Neural cell (in vitro differentiated cells): ENCODE results near the gene IFI16. TPM values are rescaled to one million over a fixed set of nuclear protein-coding genes. Genes with fewer than 3 reads are reported as not detected.

ENCODE experiments used
- H2AFZ ChIP-seq: fragments of 200-600, 300-800 bp; sonication (generic), shearing (Covaris generic); 2 replicates; pipeline ENCODE4 v1.6.0; 2014; ENCODE audit warnings: low read depth, mild to moderate bottlenecking, antibody characterized with exemption, low read length, moderate library complexity
- H3F3A ChIP-seq: fragments of 200-600 bp; shearing (Covaris generic); 2 replicates; pipeline ENCODE4 v1.6.1; 2016; ENCODE audit warnings: mild to moderate bottlenecking, moderate library complexity, mixed read lengths, antibody characterized with exemption, low read length; ENCODE audit not compliant: insufficient read depth, poor library complexity, severe bottlenecking
- H3K27ac ChIP-seq: fragments of 200-600, 300-800 bp; sonication (generic), shearing (Covaris generic); 2 replicates; pipeline ENCODE4 v1.5.1; 2014; ENCODE audit warnings: mild to moderate bottlenecking, low read length, moderate library complexity
- H3K27me3 ChIP-seq: fragments of 300-800, 200-600 bp; sonication (generic), shearing (Covaris generic); 2 replicates; pipeline ENCODE4 v1.6.0; 2014; ENCODE audit warnings: mild to moderate bottlenecking, low read depth, low read length, moderate library complexity; ENCODE audit not compliant: insufficient read depth
- H3K36me3 ChIP-seq: fragments of 300-800, 200-600 bp; sonication (generic), shearing (Covaris generic); 2 replicates; pipeline ENCODE4 v1.5.1; 2014; ENCODE audit warnings: mild to moderate bottlenecking, antibody characterized with exemption, low read length, moderate library complexity; ENCODE audit not compliant: insufficient read depth
- H3K4me2 ChIP-seq: fragments of 300-800, 200-600 bp; sonication (generic), shearing (Covaris generic); 2 replicates; pipeline ENCODE4 v1.6.0; 2014; ENCODE audit warnings: mild to moderate bottlenecking, low read length
- H3K4me3 ChIP-seq: fragments of 300-800, 200-600 bp; sonication (generic), shearing (Covaris generic); 2 replicates; pipeline ENCODE4 v1.5.1; 2014; ENCODE audit warnings: mild to moderate bottlenecking, low read length, moderate library complexity
- H3K79me2 ChIP-seq: fragments of 200-600 bp; shearing (Covaris generic); replicated peaks from 2 replicates; pipeline ENCODE4 v1.6.0; 2014; ENCODE audit warnings: mild to moderate bottlenecking, low read length, moderate library complexity; ENCODE audit not compliant: insufficient read depth
- H3K9ac ChIP-seq: fragments of 300-800, 200-600 bp; sonication (generic), shearing (Covaris generic); 2 replicates; pipeline ENCODE4 v1.6.1; 2016; ENCODE audit warnings: mild to moderate bottlenecking, low read length, mixed read lengths
- H3K9me2 ChIP-seq: fragments of 200-600 bp; shearing (Covaris generic); 2 replicates; pipeline ENCODE4 v1.6.1; 2016; ENCODE audit warnings: mild to moderate bottlenecking, low read length, mixed read lengths; ENCODE audit not compliant: insufficient read depth
- H3K9me3 ChIP-seq: fragments of 200-600, 300-800 bp; sonication (generic), shearing (Covaris generic); 2 replicates; pipeline ENCODE4 v1.6.1; 2016; ENCODE audit warnings: mild to moderate bottlenecking, mixed run types, low read length, moderate library complexity, mixed read lengths
- H4K20me1 ChIP-seq: fragments of 200-600 bp; shearing (Covaris generic); 2 replicates; pipeline ENCODE4 v1.6.1; 2016; ENCODE audit warnings: mild to moderate bottlenecking, mixed run types; ENCODE audit not compliant: insufficient read depth
- EP300 ChIP-seq: fragments of 450-650 bp; conservative IDR thresholded peaks from 2 replicates; pipeline ENCODE4 v1.6.1; 2014; ENCODE audit warnings: antibody characterized with exemption, mild to moderate bottlenecking, moderate library complexity; ENCODE audit not compliant: poor library complexity, severe bottlenecking
- EZH2 ChIP-seq: fragments of 200-600, 300-800 bp; shearing (Covaris generic), sonication (generic); IDR thresholded peaks from 2 replicates; pipeline ENCODE4 v1.6.1; 2014; ENCODE audit warnings: antibody characterized with exemption, low read length, borderline replicate concordance, mild to moderate bottlenecking; ENCODE audit not compliant: insufficient read depth, poor library complexity, severe bottlenecking
- MXI1 ChIP-seq: fragments of 450-650 bp; conservative IDR thresholded peaks from 2 replicates; pipeline ENCODE4 v1.6.1; 2014; ENCODE audit warnings: antibody characterized with exemption, mild to moderate bottlenecking; ENCODE audit not compliant: poor library complexity, severe bottlenecking
- POLR2AphosphoS5 ChIP-seq: IDR thresholded peaks from 2 replicates; pipeline ENCODE4 v1.6.1; 2012
- RAD21 ChIP-seq: fragments of 450-650 bp; conservative IDR thresholded peaks from 2 replicates; pipeline ENCODE4 v1.6.1; 2014; ENCODE audit warnings: antibody characterized with exemption, mild to moderate bottlenecking, moderate library complexity
- SMC3 ChIP-seq: fragments of 450-650 bp; conservative IDR thresholded peaks from 2 replicates; pipeline ENCODE4 v1.6.1; 2014; ENCODE audit warnings: antibody characterized with exemption, mild to moderate bottlenecking, moderate library complexity; ENCODE audit not compliant: poor library complexity
- TAF1 ChIP-seq: IDR thresholded peaks from 2 replicates; pipeline ENCODE4 v1.6.1; 2012; ENCODE audit warnings: low read depth
- polyA plus RNA-seq: library from polyadenylated mRNA; depleted of rRNA; stranded (reverse); fragments of >200 nt; gene quantifications from 2 replicates; pipeline ENCODE4 v1.2.3, GENCODE V29; 2014
- TF ChIP-seq, protein P1 (sequence below): fragments of 450-650 bp; IDR thresholded peaks from 2 replicates; pipeline ENCODE4 v1.5.1; 2014; ENCODE audit warnings: antibody characterized with exemption, mild to moderate bottlenecking, moderate library complexity; ENCODE audit not compliant: poor library complexity, severe bottlenecking
- TF ChIP-seq, protein P2 (sequence below): IDR thresholded peaks from 2 replicates; pipeline ENCODE4 v1.6.1; 2012; ENCODE audit warnings: borderline replicate concordance

The IFI16 gene
- polyA plus RNA-seq, 1 donor from 2014 or later: not detected

DNA sequence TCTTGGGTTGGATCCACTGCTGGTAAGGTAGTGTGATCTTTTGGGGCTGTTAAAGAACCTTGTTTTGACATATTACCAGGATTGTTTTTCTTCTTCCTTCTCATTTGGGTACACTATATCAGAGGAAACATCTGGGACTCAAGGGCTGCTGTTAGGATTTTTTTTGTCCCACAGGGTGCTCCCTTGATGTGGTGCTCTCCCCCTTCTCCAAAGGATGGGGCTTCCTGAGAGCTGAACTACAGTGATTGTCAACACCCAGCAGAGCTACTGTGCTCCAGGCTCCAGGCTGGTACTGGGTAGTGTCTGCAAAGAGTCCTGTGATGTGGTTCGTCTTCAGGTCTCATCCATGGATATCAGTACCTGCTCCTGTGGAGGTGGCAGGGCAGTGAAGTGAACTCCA, 20.6 kb downstream of the IFI16 start:
- Histone ChIP-seq H3K9me2 (no peaks in the 10 kb centered on the region), H3K9ac (no peak overlapping the region), H4K20me1 (no peaks in the 10 kb centered on the region), H3F3A (no peaks in the 10 kb centered on the region), H3K36me3 (no peaks in the 10 kb centered on the region), H3K4me3 (no peak overlapping the region), H3K9me3 (no peaks in the 10 kb centered on the region), H3K27me3 (no peaks in the 10 kb centered on the region), H3K27ac (no peak overlapping the region), H3K4me2 (no peak overlapping the region), H3K79me2 (no peaks in the 10 kb centered on the region), H2AFZ (no peak overlapping the region)
- TF ChIP-seq MXI1 (no peak), TAF1 (no peak), EP300 (no peak), POLR2AphosphoS5 (no peak), EZH2 (no peak), SMC3 (no peak), RAD21 (no peak)
- TF ChIP-seq, protein P1, sequence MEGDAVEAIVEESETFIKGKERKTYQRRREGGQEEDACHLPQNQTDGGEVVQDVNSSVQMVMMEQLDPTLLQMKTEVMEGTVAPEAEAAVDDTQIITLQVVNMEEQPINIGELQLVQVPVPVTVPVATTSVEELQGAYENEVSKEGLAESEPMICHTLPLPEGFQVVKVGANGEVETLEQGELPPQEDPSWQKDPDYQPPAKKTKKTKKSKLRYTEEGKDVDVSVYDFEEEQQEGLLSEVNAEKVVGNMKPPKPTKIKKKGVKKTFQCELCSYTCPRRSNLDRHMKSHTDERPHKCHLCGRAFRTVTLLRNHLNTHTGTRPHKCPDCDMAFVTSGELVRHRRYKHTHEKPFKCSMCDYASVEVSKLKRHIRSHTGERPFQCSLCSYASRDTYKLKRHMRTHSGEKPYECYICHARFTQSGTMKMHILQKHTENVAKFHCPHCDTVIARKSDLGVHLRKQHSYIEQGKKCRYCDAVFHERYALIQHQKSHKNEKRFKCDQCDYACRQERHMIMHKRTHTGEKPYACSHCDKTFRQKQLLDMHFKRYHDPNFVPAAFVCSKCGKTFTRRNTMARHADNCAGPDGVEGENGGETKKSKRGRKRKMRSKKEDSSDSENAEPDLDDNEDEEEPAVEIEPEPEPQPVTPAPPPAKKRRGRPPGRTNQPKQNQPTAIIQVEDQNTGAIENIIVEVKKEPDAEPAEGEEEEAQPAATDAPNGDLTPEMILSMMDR: no peak
- TF ChIP-seq, protein P2, sequence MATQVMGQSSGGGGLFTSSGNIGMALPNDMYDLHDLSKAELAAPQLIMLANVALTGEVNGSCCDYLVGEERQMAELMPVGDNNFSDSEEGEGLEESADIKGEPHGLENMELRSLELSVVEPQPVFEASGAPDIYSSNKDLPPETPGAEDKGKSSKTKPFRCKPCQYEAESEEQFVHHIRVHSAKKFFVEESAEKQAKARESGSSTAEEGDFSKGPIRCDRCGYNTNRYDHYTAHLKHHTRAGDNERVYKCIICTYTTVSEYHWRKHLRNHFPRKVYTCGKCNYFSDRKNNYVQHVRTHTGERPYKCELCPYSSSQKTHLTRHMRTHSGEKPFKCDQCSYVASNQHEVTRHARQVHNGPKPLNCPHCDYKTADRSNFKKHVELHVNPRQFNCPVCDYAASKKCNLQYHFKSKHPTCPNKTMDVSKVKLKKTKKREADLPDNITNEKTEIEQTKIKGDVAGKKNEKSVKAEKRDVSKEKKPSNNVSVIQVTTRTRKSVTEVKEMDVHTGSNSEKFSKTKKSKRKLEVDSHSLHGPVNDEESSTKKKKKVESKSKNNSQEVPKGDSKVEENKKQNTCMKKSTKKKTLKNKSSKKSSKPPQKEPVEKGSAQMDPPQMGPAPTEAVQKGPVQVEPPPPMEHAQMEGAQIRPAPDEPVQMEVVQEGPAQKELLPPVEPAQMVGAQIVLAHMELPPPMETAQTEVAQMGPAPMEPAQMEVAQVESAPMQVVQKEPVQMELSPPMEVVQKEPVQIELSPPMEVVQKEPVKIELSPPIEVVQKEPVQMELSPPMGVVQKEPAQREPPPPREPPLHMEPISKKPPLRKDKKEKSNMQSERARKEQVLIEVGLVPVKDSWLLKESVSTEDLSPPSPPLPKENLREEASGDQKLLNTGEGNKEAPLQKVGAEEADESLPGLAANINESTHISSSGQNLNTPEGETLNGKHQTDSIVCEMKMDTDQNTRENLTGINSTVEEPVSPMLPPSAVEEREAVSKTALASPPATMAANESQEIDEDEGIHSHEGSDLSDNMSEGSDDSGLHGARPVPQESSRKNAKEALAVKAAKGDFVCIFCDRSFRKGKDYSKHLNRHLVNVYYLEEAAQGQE: no peak

DNA sequence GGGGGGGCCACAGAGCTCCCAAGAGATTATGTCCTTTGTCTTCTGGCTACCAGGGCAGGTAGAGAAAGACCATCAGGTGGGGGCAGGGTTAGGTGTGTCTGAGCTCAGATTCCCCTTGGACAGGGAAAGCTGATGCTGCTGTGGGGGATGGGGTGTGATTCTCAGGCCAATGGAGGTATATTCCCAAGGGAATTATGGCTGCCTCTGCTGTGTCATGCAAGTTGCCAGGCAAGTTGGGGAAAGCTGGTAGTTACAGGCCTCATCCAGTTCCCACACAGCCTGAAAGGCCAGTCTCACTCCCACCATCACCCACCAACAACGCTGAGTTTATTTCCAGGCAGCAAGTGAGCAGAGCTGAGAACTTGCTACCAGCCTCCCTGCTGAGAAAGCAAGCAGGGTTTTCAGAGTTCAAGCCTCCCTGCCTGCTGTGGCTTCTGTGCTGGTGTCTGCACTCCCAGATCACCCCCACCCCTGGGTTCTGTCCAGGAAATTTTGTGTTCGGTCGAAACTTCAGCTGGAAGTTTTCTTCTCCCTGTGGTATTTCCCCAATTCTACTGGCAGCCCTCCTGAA, 21.3 kb downstream of the IFI16 start:
- Histone ChIP-seq H3K9me3 (no peaks in the 10 kb centered on the region), H3F3A (no peaks in the 10 kb centered on the region), H4K20me1 (no peaks in the 10 kb centered on the region), H3K9ac (no peak overlapping the region), H3K4me3 (no peak overlapping the region), H3K36me3 (no peaks in the 10 kb centered on the region), H3K4me2 (no peak overlapping the region), H3K79me2 (no peaks in the 10 kb centered on the region), H2AFZ (no peak overlapping the region), H3K9me2 (no peaks in the 10 kb centered on the region), H3K27me3 (no peaks in the 10 kb centered on the region), H3K27ac (no peak overlapping the region)
- TF ChIP-seq POLR2AphosphoS5 (no peak), SMC3 (no peak), MXI1 (no peak), RAD21 (no peak), EP300 (no peak), TAF1 (no peak), EZH2 (no peak)
- TF ChIP-seq, protein P2: no peak
- TF ChIP-seq, protein P1: no peak
